Suppressor macrophage treated with lipopolysaccharide for 1 hour (primary cell): ENCODE measurements around the gene GNAT3.

Experiments
- DNase-seq, 3 donors: peaks; one replicate each; pipeline ENCODE4 v3.0.0-alpha.2; 2020 to 2022

The GNAT3 gene

DNA sequence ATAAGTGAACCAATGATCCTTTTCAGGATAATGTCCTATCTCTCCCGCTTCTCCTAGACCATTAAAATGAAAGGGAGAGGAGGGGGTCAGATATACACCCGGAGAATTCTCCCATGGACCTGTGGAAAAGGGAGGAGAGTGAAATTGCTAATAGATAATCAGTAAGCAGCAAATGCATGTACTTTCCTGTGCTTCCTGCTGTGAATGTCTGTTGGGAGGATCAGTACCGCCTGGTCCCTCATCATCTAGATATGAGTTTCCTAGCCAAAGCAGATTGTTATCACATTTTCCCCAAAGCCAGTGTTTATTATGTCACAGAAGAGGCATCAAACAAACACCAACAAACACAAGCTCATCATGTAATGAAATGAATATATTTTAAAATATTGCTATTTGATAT, 96.8 kb downstream of the GNAT3 start:
- DNase-seq: no peak

DNA sequence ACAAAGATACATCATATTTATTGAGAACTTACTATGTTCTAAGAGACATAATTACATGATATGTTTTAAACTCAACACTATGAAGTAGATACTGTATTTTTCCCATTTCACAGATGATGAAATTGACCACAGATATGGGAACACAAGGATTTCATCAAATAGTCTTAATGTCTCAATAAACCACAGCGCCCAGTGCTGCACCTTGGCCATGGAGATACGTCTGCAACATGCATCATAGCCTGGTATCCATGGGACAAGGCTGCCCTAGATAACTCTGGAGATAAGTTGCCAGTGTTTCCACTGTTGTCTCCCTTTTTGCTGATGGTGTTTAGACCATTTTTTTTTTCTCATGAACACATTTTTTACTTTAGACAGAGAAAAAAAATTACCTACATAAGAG, 97.5 kb downstream of the GNAT3 start:
- DNase-seq: no peak

DNA sequence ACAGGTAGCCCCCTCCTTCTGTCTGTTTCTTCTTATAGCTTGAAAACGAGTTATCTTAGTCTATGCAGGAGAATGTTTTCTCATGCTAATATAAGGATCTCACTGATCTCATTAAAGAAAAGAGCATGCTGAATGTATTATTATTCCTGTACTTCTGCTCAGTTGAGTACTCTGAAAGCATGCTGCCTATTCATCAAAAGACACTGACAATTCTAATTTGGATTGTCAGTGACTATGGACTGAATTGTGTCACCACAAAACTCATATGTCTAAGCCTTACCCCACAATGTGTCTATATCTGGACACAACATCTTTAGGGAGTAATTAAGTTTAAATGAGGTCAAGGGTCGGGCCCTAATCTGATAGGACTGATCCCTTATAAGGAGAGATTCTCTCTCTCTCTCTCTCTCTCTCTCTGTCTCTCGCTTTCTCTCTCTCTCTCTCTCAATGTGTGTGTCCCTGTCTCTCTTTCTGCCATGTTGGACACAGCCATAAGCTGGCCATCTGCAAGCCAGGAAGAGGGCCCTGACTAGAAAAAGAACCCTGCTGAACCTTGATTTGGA, 98.4 kb downstream of the GNAT3 start:
- no peak for DNase-seq

DNA sequence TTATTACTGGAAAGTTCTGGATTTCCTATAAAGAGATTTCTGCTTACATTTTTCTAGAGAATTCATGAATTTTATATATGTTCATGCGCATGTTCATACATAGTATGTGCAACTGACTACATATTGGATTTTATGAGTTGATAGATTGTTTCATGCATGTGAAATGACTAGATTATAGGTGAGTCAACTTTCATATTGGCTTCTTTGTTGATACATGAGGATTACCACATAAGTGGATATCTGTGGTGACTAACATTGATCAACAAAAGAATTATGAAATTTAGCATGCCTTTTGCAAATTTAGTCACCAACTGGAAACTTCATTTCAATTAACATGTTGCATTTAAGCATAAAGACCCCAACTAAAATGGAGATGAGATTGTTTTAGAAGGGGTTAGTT, 99.0 kb downstream of the GNAT3 start:
- no peak for DNase-seq

DNA sequence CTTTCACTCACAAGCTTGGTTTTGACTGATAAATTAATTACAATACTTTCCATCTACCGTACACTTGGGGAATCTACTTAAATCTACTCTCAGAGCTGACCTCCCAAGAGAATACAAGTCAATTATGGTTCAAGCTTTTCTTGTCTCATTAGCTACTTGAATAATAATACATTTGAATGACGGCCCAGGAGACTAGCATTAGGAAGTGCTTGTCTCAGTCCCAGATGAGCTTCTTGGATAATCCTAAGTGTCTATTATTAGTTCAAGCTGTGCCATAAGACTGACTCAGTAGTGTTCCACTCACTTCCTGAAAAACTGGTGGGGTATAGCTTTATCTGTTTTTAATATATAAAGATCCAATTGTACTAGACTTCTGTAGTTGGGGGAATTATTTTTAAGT, 100.2 kb downstream of the GNAT3 start:
- DNase-seq: no peak

DNA sequence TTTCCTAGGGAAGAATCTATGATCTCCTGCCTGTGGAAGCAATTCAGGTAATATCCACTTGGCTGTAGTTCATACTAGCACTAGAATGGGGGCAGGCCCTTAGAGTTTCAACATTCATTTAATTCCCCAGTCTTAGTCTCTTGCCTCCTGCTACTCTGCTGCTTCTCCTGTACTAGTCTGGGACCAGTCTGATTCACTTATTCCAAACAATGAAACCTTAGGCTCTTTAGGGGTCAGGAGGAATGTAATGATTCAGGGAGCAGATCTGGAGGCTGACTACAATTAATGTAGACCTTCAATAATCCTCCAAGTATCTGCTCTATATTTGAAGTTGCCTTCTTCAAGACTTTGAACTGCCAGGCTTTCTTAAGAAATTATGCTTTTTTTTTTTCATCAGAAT, 101.8 kb downstream of the GNAT3 start:
- DNase-seq: no peak
